Activated gamma-delta T cell (primary cell): Measurements from ENCODE around the gene POLR2F.

Source experiments
- DNase-seq: peaks from one replicate; lab custom pipeline; 2025; lab: John Stamatoyannopoulos, UW
- total RNA-seq, 2 donors: gene quantifications; one replicate each; lab custom pipeline; 2026; lab: John Stamatoyannopoulos, UW

Gene POLR2F
- 15.4 to 21.0 reads per million in 2 donors for total RNA-seq

GRCh38 chr22:37953437-37954179, at the start of gene POLR2F, which contains the start of gene C22orf23:
POLR2F (plus strand) TSS chr22:37953699; CDS start chr22:37953788, 89 bp downstream.
C22orf23 (minus strand) TSS chr22:37953601; CDS start chr22:37953149, 452 bp downstream.
- DNase-seq, result peak; percentile 68

- no peak for DNase-seq
Observed at GRCh38 chr22:37904572-37905533, 48.6 kb upstream of the POLR2F start.

GRCh38 chr22:37905534-37906363, 47.8 kb upstream of the POLR2F start, which contains the start of gene MICALL1:
MICALL1 (plus strand) TSS chr22:37906297; CDS start chr22:37906423, 126 bp downstream.
- peak; percentile 56 for DNase-seq

GRCh38 chr22:37906364-37907008, 47.0 kb upstream of the POLR2F start:
- DNase-seq, result no peak

GRCh38 chr22:37907036-37907954, 46.2 kb upstream of the POLR2F start:
- DNase-seq, result no peak

GRCh38 chr22:37909766-37910165, 43.7 kb upstream of the POLR2F start:
- DNase-seq, result no peak

GRCh38 chr22:37910890-37911672, 42.4 kb upstream of the POLR2F start:
- DNase-seq, result no peak

- no peak for DNase-seq
Observed at GRCh38 chr22:37911697-37912096, 41.8 kb upstream of the POLR2F start.

GRCh38 chr22:37912171-37912570, 41.3 kb upstream of the POLR2F start:
- no peak for DNase-seq

GRCh38 chr22:37913233-37913721, 40.2 kb upstream of the POLR2F start:
- no peak for DNase-seq

- DNase-seq, result no peak
Observed at GRCh38 chr22:37916311-37916710, 37.2 kb upstream of the POLR2F start.

- DNase-seq, result no peak
Observed at GRCh38 chr22:37917874-37918548, 35.5 kb upstream of the POLR2F start.

- DNase-seq, result no peak
Observed at GRCh38 chr22:37918580-37919270, 34.8 kb upstream of the POLR2F start.

- no peak for DNase-seq
Observed at GRCh38 chr22:37920126-37920525, 33.4 kb upstream of the POLR2F start.

GRCh38 chr22:37922191-37922590, 31.3 kb upstream of the POLR2F start:
- DNase-seq, result no peak

- DNase-seq, result no peak
Observed at GRCh38 chr22:37923927-37924326, 29.6 kb upstream of the POLR2F start.

- no peak for DNase-seq
Observed at GRCh38 chr22:37924386-37925065, 29.0 kb upstream of the POLR2F start.
